GM10266 (cell line): ENCODE data around the gene CYREN.

Experiments
- DNase-seq: peaks from one replicate; pipeline ENCODE4 v3.0.0; 2012; ENCODE audit errors: extremely low spot score
- TF ChIP-seq, protein P1 (sequence below): IDR thresholded peaks from 2 replicates; pipeline ENCODE4 v1.5.1; 2012; ENCODE audit warnings: mild to moderate bottlenecking, low read depth; ENCODE audit not compliant: control insufficient read depth, insufficient read depth; ENCODE audit errors: missing control alignments

Gene CYREN

GRCh38 chr7:135204341-135204749 is 33.8 kb upstream of the CYREN start:
- TF ChIP-seq, protein P1, sequence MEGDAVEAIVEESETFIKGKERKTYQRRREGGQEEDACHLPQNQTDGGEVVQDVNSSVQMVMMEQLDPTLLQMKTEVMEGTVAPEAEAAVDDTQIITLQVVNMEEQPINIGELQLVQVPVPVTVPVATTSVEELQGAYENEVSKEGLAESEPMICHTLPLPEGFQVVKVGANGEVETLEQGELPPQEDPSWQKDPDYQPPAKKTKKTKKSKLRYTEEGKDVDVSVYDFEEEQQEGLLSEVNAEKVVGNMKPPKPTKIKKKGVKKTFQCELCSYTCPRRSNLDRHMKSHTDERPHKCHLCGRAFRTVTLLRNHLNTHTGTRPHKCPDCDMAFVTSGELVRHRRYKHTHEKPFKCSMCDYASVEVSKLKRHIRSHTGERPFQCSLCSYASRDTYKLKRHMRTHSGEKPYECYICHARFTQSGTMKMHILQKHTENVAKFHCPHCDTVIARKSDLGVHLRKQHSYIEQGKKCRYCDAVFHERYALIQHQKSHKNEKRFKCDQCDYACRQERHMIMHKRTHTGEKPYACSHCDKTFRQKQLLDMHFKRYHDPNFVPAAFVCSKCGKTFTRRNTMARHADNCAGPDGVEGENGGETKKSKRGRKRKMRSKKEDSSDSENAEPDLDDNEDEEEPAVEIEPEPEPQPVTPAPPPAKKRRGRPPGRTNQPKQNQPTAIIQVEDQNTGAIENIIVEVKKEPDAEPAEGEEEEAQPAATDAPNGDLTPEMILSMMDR: no peak
- DNase-seq: no peak

GRCh38 chr7:135201350-135201749 is 30.8 kb upstream of the CYREN start:
- TF ChIP-seq, protein P1: no peak
- no peak for DNase-seq

GRCh38 chr7:135200821-135201331 is 30.4 kb upstream of the CYREN start:
- no peak for DNase-seq

DNA sequence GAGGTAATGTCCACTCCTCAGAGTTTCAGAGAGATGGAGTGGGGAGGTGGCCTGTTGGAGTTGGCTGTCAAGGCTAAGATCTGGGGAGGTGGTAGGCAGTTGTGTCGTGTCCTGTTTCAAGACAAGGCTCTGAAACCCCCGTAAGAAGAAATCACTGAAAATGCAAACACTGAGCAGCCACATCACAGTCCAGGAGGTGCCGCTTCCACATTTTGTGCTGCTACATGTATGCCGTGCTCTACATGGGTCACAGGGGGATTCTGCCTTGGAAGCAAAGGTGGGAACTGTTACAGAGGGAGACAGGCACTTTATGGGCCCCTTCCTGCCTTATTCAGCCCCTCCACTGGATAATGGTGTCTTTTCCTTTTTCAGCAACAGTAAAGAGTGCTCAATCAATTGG is 28.9 kb upstream of the CYREN start:
- TF ChIP-seq, protein P1: no peak
- DNase-seq: no peak

More at GRCh38 chr7:135200821-135201331, 30.4 kb upstream of the CYREN start:
- TF ChIP-seq, protein P1: no peak

- no peak for DNase-seq
- TF ChIP-seq, protein P1: no peak
Measured at GRCh38 chr7:135197906-135198655, 27.6 kb upstream of the CYREN start.

GRCh38 chr7:135197343-135197742 is 26.8 kb upstream of the CYREN start:
- DNase-seq: no peak
- TF ChIP-seq, protein P1: no peak

DNA sequence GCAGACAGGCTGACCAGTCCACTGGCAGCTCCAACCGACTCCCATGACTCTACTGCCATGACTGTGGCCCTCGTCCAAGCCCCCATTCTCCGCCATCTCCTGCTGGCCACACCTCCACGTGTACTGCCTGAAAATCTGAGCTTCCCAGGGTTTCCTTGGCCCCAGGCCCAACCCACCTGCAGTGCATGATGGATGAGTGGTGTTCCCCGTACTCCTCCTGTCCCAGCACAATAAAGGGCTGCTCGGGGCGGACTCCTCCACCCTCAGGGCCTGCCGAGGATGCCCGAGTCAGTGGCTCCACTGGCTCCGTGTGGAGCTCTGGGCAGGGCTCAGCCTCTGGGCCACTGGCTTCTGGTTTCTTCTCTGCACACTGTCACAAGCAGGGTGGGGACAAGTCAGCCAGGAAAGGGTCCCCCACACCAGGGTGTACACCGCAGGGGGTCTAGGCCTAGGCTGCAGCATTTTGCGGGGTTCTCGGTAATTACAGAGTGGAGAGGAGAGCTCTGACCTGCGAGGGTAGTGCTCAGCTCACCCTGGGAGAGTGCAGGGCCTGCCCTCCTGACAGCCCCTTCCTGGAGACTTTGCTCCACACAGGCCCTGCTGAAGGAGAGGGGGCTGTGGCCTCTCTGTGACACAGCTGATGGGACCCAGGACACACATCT is 25.6 kb upstream of the CYREN start:
- TF ChIP-seq, protein P1: no peak
- no peak for DNase-seq
